HG03520 (cell line): ENCODE data around the gene PARD3.
A peak's percentile ranks its signal among the peaks of the same experiment; 100 is the strongest.

Source experiments
- ATAC-seq: cut with Tn5 transposase; IDR thresholded peaks from one replicate; pipeline ENCODE4 v1.9.1; 2021; ENCODE audit warnings: mild to moderate bottlenecking, moderate library complexity; ENCODE audit not compliant: unreplicated experiment

Gene PARD3

DNA sequence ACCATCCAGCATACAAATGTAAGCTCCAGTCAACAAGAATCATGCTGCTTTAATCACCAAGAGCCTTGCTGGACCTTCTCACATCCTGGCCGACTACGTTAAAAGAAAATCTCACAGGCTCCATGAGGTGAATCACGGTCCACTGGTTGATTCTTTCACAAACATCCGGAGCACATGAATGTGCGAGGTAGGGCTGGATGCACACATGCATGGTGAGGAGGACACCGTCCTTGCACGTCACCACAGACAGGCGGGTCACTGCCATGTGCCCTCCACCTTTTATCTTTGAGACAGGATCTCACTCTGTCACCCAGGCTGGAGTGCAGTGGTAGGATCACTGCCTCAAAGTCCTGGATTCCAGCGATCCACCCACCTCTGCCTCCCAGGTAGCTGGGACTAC lies 265.1 kb downstream of the PARD3 start:
- no peak for ATAC-seq

DNA sequence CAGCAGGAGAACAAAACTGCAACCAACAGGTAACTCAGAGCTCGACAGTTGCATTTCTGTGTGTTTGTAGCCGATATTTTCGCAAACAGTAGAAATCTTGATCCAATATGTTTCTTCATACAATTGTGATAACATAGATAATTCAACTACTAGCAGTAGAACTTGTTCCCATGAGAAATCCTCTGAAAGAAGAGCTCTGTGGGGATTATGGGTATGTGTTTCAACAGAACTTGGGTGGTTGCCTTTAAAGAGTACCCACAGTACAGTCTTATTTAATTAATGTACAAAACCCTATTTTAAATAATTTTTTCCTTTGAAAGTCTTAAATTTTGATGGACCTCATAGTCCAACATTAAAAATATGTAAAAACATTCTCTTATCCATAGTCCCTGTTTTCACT lies 266.1 kb downstream of the PARD3 start:
- ATAC-seq = no peak

DNA sequence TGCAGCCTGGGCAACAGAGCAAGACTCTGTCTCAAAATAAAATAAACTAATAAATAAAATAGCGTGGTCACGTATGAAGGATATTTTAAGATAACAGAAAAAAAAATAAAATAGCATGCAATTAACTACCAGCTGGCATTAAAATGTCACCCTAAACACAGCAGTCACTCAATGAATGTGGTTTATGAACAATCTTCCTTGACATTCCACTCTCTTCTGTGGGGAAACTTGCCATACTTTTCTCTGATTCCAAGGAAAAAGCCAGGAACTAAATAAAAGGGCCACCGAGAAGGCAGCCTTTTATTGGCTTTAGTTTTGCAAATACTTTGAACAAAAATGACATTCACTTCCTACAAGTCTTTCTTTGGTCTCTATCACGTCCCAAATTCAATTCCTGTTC lies 266.6 kb downstream of the PARD3 start:
- no peak for ATAC-seq

DNA sequence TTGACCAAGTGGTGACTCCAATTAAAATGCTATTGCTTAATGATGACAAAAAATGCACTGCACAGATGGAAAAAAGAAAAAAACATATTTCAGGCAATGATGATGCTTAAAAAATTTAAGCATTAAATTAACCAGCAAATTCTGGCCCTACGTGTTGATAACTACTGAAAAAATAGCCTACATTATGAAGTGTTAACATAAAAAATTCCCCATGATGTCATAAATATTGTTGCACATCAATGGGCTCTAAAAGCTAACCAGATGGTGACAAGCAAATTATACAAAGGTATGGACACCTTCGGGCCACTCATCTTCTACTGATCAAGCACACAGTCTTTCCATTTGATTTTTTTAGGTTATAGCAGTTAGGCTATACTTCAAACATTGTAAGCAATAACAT lies 267.4 kb downstream of the PARD3 start:
- no peak for ATAC-seq

DNA sequence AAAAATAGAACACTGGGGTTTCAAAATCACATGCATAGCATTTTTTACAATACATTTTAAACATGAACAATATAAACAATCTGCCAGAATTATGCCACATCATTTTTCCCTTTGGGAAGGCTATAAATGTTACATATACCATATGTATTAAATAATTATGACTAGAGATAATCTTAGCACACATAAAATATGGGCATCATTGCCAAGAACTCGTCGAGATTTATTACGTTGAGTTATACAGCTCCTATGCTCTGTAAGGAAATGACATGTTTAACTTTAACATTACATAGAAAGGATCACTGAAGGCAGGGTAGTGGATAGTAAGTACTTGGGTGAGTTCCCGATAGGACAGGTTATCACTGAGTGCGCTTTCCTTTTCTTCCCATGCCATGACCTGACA lies 267.8 kb downstream of the PARD3 start:
- no peak for ATAC-seq

DNA sequence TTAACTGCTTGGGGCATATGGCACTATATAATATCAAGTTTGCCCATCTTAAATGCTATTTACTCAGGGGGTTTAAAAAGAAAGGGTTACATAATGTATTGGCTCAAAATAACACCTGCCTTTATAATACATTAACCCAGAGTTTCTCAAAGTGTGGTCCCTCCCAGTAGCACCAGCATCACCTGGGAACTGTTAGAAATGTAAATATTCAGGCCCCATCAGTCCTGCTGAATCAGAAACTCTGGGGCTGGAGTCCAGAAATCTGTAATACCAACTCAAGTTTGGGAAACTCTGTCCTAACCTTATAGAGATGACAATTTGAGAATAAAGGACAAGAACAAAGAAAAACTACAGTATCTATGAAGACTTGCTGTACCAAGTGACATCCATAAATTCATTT lies 270.7 kb downstream of the PARD3 start:
- no peak for ATAC-seq

DNA sequence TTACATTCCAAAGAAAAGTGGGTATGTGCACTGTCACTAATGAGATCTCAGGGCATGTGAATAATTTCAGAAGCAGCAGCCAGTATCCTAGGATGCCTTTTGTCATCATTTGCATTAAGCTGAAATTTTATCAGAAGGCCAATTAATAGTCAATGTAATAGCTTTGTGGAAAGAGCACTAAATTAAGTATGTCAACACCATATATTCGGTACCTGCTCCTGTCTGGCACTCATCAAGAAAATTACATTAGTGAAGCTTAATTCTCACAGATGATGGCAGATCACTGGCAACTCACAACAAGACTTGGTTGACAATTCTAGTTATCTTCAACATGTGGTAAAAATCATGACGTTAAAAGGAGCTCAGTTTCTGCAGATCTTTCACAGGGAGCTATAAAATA lies 271.4 kb downstream of the PARD3 start:
- ATAC-seq = no peak

DNA sequence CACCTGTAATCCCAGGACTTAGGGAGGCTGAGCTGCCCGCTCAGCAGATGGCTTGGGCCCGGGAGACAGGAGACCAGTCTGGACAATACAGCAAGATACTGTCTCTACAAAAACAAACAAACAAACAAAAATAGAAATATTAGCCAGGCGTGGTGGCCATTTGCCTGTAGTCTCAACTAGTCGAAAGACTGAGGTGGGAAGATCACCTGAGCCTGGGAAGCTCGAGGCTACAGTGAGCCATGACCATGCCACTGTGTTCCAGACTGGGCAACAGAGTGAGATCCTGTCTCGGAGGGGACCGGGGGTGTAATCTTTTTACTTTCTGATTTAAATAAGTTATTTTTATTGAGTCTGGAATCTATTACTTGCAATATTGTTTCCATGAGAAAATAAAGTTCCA lies 274.6 kb downstream of the PARD3 start:
- no peak for ATAC-seq

DNA sequence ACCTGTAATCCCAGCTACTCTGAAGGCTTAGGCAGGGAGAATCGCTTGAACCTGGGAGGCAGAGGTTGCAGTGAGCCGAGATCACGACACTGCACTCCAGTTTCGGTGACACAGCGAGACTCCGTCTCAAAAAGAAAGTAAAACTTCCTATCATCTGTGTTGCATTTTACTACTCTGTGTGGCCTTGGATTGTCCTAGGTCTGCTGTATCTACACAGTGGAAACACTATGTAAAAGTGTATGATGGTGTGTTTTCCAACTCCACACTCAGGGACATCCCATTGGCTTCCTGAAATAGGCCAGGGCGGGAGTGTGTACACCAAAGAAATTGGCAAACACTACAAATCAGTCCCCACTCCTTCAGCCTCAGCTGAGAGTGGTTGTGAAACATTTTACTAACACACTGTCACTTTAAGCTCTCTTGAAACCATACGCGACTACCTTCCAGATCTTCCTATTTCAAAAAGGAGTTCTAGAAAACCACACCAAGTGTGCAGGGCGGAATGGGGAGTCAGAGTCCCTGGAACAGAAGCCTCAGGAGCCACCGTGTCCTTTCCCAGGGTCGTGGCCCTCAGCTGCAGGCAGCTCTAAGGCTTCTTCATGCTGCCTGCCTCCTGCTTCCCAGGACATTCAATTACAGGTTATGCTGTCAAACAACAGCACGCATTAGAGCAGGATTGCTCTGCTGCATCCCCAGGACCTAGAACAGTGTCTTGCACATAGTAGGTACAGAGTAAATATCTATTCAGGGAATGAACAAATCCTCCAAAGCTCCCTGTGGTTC lies 275.4 kb downstream of the PARD3 start:
- peak; percentile 44 for ATAC-seq

DNA sequence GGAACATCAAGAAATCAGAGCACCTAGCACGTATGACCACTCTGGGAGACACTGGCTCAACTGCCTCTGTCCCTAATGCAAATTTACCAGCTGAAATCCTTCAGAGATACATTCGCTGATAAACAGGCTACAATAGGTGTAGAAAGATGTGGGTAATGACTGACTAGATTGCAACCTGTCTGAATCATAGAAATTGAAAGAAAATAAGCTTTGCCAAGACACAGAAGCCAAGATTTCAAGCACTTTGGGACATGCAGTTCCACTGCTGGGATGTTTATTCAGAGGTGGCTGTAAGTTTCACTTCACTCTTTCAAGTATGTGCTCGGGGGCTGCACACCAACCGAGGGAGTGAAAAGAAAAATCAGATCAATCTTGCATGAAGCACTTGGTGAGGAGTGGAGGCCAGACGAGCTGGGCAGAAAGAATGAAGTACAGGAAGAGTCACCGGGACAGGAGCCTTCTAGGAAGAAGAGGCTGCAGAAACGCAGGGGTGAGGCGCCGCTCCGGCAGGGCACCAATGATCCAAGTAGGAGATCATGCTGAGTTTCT lies 276.7 kb downstream of the PARD3 start:
- peak; percentile 33 for ATAC-seq

DNA sequence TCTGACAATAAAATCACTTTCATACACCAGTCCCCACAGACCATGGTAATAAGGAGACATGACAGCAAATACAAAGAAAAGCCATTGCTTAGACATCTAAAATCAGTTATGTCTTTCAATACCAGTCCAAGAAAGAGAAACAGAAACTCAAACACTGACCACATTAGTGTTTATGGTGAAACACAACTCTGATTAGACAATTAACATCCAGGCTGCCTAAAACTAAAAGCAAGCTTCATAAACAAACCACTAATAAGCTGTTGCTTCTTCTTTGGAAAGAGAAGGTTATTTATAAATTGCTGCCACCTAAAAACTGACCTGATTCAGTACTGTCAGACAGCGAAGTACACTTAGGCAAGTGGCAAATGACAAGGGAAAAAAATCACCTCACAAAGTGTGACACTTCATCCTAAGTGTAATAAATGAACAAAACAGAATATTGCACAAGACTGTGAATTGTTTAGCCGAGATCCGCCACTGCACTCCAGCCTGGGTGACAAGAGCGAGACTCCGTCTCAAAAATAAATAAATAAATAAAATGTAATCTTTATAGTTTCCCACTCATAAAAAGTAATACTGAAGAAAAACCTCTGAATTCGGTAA lies 277.4 kb downstream of the PARD3 start:
- ATAC-seq = peak; percentile 79

DNA sequence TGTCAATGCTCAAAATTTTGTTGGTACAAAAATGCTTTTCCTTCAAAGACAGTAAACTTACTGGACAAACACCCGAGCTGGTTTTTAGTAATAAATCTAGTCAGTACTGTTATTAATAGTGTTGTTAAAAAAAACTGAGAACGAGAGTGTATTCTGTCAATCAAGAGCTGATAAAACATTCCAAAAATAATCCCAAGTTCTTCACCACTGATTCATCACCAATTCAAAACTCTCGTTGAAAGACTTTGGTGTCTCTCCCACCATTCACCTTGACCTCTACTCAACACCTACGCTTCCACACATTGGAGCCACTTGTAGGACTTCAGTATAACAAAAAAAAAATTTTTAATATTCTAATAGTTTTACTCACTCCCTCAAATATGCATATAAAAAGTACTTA lies 279.2 kb downstream of the PARD3 start:
- ATAC-seq = no peak

DNA sequence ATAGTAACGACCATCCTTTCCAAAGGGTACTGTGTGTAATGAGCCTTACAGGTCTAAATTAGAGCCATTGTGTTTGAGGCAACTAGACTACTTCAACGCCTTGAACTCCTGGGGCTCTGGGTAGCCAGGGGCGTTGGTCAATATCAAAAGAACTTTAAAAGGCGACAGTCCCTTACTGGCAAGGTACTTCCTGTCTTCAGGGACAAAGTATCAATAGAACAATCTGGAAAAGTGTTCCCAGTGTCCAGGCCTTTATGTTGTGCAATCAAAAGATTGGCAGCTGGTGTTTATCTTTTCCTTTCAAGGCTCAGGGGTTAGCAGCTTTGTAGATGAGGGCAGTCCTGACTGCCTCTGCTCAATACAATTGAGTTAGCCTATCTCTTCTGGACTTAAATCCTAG lies 284.3 kb downstream of the PARD3 start:
- ATAC-seq = no peak

DNA sequence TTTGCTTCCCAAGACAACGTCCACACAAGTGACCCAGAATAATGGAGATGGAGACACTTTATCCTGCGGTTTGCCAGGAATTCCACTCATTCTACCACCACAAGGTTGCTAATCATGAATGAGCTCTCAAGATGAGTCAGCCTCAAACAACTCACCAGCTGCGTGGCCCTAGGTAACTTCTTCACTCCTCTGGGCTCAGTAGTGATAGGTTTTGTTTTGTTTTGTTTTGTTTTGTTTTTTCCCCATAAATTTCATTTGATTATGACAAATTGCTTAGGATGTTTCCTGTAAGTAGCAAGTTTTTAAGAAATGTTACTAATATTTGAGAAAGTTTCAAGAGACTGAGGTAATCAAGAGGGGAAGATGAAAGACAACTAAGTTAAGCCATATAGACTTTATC lies 286.8 kb downstream of the PARD3 start:
- ATAC-seq = no peak

DNA sequence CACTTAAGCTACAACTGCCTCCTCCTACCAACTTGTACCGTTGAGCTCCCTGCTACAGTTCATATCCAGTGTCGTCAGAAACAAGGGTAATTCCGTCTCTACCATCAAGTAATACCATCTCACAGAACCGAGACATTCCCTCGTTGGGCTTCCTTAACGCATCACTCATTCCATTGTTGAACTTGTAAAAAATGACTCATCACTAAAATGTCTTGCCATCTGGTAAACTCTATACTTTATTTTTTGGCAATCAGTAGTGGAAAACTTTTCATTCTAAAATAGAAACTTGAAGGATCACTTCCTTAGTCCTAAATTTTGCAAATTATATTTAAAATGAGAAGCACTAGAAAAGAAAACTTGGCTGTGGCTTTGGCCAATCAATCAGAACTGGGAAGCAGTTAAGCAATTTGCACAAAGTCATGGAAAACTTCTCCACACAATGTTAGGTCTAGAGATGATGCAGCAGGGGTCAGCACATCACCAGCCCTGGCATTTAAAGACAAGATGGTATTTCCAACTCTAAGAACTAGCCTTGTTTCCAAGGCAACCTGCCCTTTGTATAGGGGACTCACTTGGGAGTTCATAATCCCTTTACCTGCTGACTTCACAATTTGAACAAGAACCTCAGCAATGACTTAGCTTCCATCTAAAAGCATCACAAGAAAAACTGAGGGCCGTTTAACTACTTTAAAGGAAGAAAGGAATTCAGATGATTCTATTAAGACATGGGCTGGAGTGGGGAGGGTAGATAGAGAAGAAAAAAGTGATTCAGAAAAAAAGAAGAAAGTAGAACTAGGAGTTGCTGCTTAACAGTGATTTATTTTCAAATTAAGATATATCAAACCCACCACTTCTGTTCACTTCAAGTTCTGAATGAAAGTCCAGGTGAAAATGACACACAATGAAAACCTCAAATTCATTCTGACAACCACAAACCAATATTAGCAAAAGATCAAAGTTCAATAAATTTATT lies 288.1 kb downstream of the PARD3 start:
- no peak for ATAC-seq

DNA sequence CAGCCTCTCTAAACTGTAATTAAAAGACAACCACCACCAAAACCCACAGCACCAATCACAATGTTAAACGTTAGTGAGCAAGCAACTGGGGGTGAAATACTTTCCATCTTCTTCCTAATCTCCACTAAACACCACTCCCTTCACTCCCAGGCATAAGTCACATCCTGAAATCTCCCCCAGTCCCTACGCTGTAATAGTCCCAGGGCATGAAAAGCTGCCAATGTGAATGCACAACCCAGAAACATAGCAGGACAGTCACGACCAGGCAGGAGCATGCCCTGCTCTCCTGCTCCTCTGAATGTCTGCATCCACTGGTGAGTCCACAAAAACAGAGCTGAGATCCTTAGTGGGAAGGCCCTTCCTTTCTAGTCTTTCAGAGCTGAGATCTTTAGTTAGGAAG lies 288.9 kb downstream of the PARD3 start:
- ATAC-seq = no peak

DNA sequence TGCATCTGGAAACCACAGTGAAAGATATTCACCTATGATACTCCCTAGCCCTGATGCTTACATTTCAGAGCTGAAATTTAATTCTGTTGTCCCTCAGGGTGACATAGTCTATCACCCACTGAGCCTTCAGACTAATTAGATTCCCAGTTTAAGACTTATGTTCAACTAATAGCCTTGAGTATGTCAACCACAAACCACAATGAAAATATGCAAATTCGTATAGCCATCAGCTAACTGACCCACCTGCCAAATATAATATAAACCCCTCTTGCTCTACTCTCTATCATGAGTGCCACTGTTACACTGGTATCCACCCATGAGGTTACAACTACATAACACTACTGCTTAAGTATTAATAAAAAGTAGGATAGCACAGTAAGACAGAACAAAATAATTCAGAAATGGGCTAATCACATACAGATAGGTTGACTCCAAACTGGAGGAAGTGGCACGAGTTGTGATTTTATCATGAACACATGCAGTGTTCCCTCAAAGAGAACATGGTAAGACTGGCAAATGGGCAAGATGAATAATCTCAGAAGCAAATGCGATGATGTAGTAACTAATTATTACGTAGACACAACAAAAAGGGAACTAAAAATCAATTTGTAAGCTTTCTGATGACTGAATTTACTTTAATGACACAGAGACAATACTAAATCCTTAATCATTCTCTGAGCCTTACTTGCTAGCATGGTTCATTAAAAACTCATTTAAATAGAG lies 290.6 kb downstream of the PARD3 start:
- peak; percentile 37 for ATAC-seq

DNA sequence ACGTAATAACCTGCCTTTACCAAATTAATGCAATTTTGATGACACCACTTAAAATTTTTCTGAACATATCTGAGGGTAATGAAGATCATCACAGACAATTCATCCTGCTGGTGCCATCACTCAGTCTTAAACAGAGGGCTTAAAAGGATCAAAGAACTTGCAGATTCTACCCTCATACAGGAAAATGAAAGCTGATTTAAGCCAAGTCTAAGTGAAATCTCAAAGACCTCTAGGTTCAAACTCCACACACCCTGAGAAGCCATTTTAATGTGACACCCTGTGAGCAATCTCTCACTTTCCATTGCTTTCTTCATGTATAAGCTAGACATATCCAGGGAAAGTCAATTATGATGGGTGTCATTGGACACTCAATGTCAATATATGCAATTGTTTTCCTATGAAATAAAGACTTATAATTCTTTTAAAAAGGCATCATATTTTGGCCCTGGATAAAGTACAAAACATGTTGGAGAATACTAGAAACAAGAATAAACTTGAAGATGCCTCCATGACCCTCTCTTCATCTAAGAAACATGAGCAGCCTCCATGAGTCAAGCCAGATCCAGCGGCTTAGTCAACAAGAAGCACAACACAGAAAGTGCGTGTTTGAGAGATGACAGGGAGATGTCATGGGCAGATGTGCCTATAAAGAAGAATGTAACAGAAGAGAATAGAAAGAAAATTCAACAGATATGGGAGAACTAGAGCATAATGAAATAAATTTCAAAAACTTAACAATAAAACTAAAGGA lies 291.9 kb downstream of the PARD3 start:
- ATAC-seq = no peak

DNA sequence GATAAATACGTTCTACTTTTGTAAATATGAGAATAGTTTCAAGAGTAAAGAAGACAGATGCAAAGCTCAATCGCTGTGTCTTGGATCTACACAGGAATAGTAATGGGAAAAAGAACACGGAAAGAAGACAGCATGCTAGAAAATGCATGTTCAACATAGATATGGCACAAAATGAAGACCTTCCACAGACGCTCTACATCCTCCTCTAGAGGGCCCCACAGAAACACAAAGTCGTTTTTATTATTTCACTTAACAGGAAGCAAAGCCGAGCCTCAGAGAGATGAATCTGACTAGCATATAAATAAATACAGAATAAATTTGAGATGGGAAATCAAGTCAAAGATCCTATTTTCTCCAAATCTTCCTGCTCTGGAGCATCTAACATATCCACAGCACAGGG lies 292.6 kb downstream of the PARD3 start:
- peak; percentile 42 for ATAC-seq

DNA sequence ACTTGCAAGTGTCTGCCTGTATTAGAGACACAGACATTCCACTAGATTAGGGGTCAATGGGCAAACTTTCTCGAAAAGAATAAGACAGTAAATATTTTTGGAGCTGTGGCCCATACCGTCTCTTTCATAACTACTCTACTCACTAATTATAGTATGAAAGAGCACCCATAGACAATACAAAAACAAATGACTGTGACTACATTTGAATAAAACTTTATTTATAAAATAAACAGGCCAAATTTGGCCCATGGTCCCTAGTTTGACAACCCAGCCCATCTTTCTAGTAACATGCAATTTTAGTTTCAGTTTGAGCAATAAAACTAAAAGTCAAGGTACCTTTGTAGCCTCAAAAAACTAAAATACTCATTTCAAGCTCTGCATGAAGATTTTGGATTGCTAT lies 294.6 kb downstream of the PARD3 start:
- ATAC-seq = no peak
